GM18511 (cell line): Measurements from ENCODE around the gene TOP2B.

ENCODE experiments used
- ATAC-seq: cut with Tn5 transposase; IDR thresholded peaks from one replicate; pipeline ENCODE4 v1.9.1; 2021; ENCODE audit warnings: mild to moderate bottlenecking, moderate library complexity; ENCODE audit not compliant: unreplicated experiment

The TOP2B gene

GRCh38 chr3:25566358-25566920 is 98.3 kb downstream of the TOP2B start:
- ATAC-seq = no peak

- no peak for ATAC-seq
Measured at GRCh38 chr3:25565807-25566206, 98.9 kb downstream of the TOP2B start.

- ATAC-seq = no peak
Measured at GRCh38 chr3:25564075-25564474, 100.6 kb downstream of the TOP2B start.

- no peak for ATAC-seq
Measured at GRCh38 chr3:25563601-25564000, 101.1 kb downstream of the TOP2B start.

- ATAC-seq = no peak
Measured at GRCh38 chr3:25558796-25559195, 105.9 kb downstream of the TOP2B start.

- no peak for ATAC-seq
Measured at GRCh38 chr3:25558121-25558520, 106.6 kb downstream of the TOP2B start.

GRCh38 chr3:25557694-25558093 is 107.0 kb downstream of the TOP2B start:
- ATAC-seq = no peak

GRCh38 chr3:25556447-25556846 is 108.3 kb downstream of the TOP2B start:
- ATAC-seq = no peak

GRCh38 chr3:25555695-25556437 is 108.8 kb downstream of the TOP2B start:
- ATAC-seq = no peak

- no peak for ATAC-seq
Measured at GRCh38 chr3:25554376-25554775, 110.3 kb downstream of the TOP2B start.

- no peak for ATAC-seq
Measured at GRCh38 chr3:25552251-25552650, 112.5 kb downstream of the TOP2B start.

GRCh38 chr3:25548836-25549235 is 115.9 kb downstream of the TOP2B start:
- no peak for ATAC-seq

GRCh38 chr3:25547943-25548674 is 116.6 kb downstream of the TOP2B start:
- no peak for ATAC-seq
